ENCODE data around the gene GCLC.
"Not testable (repeated sequence)": the region's sequence is repeated elsewhere in the genome, so short reads cannot be mapped to it uniquely, and the experiment has no call there.

GCLC gene

DNA sequence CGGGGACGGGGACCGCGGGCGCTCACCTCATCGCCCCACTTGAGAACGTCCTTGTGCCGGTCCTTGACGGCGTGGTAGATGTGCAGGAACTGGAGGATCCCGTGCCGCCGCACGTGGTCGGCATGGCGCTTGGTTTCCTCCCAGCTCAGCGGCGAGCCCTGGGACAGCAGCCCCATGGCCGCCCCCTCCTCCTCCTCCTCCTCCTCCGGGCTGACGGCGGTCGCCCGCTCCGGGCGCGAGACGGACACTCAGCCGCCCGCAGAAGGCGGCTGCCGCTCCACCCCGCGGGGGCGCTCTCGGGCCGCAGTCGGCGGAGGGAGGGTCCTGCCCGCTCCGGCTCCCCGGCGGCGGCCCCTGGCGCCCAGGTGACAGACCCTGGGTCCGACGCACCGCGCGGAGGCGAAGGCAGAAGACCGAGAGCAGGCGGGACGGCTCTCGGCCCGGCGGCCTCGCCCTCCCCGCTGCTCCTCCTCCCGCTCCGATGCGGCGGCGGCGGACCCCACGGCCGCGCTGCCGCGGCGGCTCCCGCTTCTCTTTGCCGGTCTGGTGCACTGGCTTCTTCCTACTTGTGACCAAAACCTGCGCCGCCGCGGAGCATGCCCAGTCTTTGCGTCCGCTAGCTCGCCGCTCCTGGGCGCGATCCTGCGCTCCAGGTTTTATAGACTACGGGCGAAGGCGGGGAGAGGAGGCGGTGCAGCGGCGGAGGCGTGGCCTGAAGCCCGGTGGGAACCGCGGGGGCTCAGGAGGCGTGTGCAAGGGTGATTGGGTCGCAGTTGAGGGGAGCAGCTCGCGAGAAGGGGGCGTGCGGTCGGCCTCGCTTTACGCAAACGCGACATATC, at the start of gene GCLC:
TSS of gene GCLC (minus strand) at position 632 of the 839 bp plus-strand sequence. CDS start at position 176, 456 bp downstream.
- DNase-seq: peak; percentile 95

DNA sequence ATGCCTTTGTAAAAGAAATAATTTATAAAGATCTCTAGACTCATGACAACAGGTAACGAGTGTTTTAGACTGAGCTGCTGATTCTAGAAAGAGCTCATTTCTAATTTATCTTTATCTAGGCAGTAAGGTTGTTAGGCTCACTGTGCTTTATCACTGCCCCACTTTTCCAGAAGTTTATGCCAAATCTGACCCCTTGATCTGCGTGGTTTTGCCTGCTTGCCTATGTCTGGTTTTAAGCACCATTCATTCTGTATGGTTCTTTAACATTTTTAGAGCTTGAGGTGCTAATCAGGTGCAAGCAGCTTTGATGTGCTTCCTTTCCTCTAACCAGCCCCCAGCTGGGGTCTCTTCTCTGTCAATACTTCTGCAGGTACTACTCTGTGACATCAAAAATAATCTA, 49.7 kb upstream of the GCLC start:
- DNase-seq: no peak

DNA sequence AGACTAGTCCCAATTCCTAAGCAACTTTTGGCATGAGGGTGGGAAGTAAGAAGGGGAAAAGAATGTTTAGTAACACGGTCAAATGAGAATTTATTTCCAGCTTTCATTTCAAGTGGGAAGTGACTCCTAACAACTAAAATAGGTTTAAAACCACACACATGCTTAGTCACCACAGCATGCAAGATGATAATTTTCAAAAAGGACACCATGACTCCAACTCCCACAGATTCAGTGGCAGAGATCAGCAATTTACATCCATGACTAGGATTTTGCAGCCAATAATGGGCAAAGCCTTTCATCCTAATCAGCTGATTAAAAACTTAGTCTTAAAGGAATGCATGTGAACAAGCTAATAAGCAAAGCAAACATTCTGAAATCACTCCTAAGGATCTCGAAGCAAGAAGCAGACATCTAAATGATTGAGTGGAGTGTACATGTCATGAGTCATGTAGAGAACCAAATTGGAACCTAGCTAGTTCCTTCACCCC, 48.1 kb upstream of the GCLC start:
- DNase-seq: peak; percentile 91

DNA sequence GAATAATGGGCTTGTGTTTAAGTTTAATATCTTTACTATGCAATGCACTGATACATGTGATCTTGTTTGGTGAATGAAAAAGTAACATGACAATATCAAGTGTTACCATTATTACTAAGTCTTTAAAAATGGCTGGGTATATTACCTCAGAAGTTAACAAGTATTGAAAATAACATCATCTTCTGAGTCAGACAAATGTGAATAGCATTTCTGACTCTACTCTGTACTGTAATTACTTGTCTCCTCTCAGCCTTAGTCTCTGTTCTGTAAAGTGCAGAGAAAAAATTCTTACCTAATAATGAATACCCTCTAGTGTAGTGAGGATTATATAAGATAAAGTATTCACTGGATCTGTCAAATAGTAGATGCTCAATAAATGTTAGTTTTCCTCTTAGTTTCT, 47.0 kb upstream of the GCLC start:
- no peak for DNase-seq

DNA sequence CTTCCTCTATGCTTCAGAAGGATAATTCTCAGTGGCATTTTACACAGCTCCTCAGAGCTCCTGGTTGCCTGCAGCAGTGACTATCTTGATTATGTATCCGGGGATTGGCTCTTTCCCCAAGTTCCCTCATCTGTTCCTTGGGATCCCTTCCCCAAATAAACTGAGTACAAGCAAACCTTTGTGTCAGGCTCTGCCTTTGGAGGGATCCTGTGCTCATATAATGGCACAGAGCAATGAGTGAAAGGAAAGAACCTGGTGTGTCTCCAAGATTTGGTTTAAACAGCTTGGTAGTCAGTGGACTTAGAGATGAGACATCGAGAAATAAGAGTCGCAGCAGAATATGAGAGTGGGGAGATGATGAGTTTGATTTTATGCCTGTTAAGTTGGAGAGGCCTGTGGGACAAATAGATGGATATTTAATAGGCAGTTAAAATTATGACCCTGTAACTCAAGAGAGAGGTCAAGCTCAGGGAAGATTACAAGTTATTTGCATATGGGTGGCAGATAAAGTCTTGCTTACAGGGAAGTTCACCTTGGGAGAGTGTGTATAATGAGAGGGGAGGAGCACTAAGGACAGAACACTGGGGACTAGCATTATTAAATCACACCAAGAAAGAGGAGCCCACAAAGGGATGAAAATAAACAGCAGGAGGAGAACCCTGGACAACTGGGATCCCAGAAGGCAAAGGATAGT, 44.1 kb upstream of the GCLC start:
- no peak for DNase-seq

DNA sequence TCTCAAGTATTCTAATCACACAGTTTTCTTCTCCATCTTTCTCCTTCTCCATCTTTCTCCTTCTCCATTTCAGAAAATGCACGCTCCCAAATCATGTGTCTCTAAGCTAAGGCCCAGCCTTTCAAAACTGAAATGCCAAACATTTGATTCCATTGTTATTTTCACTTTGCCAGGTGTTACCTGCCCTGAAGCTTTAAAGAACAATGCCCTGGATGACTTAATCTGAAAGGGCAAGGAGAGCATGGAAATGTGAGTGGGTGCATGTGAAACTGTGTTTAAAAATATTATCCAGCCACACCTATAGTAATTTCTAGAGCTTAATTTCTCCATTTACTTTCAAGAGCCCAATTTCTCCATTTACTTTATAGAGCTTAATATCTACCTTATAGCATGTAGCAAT, 42.4 kb upstream of the GCLC start:
- DNase-seq: no peak

DNA sequence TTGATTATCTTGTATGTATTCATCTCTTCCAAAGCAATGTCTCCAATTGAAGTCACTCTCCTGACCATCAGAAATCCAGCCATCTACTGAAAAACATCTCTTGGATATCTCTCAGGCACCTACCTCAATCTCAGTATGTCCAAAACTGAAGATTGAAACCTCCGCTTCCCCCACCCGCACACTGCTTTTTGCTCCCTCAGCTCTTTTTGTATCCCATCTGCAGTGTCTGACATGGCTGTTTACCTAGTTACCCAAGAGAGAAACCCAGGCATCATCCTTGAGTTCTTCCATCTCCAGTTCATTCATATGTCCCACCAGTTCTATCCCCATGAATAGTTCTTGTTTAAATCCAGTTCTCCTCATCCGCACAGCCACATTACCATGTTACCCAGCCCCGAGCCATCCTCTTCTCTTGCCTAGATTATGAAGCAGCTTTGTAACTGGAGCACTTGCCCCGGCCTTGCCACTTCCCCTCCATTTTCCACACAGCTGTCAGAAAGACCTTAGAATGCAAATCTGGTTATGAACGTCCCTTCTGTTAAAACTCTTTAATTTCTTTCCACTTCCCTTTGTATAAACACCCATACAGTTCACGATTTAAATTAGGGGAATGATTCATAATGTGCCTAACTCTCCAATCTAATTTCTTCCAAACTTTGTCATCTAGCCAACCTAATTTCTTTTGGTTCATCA, 40.5 kb upstream of the GCLC start:
- no peak for DNase-seq

DNA sequence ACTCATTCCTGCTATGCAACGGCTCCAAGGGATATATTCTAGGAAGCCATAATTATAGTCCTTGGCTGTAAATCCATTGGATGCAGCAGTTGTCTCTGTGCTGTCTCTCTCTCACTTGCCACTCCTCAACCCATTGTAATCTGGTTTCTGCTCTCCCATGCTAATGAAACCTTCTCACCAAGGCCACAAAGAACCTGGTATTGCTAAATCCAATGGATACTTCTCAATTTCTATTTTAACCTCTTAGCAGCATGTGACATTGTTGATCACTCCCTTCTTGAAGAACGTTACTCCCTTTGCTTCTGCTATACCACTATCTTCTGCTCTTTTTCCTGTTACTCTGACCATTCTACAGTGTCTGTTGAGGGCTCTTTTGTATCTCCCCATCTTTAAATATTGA, 39.8 kb upstream of the GCLC start:
- no peak for DNase-seq

DNA sequence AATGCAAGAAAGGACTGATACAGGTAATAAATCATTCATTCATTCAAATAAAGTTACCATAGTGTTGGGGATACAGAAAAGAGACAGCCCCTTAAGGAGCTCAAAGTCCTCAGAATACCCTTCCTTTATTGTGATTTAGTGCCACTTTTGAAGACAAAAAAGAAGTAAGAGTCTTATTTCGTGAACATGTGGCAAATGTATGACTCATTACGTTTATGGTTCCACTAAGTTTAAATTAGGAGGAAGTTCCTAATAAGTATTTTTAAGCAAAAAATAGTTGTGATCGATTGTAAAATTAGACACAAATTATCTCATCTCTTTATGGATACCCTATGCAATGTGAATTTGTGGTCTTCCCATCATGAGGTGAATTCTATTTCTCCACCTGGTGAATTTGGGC, 38.5 kb upstream of the GCLC start:
- no peak for DNase-seq

DNA sequence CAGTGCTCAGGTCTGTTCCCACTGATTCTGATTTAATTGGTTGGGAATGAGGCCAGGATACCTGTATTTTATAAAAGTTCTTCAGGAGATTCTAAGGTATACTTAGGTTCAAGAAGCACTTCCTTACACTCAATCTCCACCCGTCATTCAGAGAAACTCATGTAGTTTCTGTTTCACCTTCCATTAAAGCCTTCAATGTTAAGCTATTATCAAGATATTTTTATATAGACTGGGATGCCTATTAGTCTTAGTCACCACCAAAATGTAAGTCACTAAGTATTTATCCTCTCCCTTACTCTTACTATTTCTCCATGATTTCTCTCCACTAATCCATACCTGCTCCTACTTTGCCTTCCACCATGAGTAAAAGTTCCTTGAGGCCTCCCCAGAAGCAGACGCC, 38.1 kb upstream of the GCLC start:
- peak; percentile 28 for DNase-seq

DNA sequence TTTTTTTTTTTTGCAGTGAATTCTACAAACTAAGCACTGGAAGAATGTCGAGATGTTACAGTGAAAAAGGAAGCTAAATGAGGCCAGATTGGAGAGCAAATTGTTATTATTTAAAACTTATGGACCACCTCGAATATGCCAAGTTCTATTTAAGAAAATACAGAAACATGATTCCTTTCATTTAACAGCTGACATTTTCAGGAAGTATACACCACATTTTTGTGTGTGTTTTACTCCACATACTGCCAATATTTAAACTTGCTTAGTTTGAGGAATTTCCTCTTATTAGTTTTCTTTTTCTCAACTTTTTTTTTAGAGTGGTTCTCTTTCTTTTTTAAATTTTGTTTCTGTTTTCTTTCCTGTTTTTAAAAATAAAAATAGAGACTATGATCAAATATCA, 37.0 kb upstream of the GCLC start:
- no peak for DNase-seq

DNA sequence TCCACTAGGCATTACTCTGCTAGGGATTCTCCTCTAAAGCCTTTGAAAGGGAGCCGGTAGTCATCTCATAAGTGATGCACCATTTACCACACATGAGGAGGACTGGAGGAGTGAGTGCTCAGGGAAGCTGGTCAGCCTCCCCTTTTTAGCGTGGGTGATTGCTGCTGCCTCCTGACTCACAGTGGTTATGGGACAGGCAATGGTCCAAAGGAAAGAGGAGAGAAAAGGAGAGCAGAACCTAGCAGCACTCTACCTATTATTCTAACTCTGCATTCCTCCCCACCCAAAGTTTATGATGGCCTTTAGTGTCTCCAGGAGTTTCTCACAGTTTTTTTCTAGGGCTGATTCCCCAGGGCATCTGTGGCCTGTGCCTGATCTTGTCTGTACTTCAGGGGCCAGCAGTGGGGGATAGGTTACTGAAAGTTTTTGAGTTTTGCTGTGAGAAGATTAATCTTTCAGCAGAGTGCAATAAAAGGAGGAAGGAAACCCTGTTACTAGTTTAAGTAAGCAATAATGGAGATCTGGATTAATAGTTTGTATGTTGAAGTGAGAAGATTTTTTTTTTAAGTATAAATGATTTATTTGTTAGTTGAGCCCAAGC, 36.4 kb upstream of the GCLC start:
- peak; percentile 70 for DNase-seq

DNA sequence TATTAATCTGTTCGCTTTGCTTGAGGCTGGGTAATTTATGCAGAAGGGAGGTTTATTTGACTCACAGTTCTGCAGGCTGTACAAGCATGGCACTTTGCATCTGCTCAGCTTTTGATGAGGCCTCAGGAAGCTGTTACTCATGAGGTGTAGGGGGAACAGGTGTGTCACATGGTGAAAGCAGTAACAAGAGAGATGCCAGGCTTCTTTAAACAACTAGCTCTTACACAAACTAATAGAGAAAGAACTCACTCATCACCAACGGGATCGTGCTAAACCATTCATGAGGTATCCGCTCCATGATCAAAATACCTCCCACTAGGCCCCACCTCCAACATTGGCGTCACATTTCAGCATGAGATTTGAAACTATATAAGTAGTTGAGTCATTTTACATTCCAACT, 34.4 kb upstream of the GCLC start:
- DNase-seq: peak; percentile 27

DNA sequence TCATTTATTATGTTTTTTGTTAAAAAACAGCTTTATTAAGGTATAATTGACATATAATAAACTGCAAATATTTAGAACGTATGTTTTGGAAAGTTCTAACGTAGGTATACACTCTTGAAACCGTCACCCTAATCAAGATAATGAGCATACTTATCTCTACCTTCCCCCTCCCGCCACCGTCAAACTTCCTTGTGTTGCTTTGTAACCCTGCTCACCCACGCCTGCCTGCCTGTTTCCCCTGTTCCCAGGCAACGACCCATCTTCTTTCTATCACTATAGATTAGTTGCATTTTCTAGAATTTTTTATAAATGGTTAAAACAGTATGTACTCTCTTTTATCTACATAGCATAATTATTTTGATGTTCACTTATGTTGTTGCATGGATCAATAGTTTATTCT, 33.5 kb upstream of the GCLC start:
- no peak for DNase-seq

DNA sequence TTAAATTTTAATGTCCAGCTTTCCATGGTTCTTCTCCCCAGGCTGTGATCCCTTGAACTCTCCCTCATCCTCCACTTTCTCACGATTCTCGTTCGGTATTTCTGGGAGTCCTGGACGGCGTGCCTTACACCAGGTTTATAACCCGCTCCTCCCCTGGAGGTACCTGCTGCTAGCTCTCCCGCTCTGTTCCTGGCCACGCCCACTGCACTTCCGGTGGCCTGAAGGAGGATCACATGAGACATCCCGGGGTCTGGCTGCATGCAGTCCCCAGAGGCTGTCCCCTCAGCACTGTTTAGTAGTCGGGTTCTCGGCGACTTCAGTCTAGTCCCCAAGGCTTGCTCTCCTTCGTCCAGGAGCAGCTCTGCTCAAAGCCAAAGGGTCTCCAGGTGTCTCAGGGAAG, 28.4 kb upstream of the GCLC start:
- no peak for DNase-seq

DNA sequence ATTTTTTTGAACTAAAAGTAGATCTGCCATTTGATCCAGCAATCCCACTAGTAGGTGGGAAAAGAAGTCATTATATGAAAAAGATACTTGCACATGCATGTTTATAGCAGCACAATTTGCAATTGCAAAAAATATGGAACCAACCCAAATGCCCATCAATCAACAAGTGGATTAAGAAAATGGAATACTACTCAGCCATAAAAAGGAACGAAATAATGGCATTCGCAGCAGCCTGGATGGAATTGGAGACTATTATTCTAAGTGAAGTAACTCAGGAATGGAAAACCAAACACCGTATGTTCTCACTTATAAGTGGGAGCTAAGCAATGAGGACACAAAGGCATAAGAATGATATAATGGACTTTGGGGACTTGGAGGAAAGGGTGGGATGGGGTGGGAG, 27.5 kb upstream of the GCLC start:
- DNase-seq: not testable (repeated sequence)

DNA sequence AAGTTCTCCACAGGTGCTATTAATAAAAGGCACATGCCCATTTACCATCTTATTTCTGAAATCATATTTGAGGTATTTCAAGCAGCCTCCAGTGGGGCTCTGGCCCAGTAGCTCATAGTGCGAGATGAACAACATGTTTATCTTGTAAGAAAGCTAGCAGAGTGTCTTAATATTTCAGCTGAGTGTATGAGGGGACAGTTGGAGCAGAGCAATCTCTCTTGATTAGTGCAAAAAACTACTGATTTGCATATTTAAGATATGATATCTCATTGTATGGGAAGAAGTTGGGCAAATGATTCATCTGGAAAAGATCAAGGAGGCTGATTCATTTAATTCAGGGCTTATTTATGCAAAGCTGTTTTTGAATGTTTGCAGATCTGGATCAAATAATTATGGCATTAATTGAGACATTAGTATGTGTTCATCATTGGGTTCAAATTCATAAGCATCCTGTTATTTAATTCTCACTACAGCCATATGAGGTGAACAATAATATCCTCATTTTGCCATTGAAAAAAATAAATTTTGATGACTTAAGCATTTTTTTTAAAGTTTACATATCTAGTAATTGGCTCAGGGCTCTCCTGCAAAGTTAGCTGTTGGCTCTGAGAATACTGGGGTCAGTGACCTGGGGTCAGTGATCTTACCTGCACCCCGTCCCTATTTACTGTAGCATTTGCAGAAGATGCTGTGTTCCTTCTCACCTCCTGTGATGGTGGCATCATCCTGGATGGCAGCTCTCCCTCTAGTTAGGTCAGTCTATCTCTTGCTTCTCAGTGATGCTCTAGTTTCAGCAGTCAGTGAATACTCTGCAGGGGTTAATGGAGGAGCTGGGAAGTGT, 24.1 kb upstream of the GCLC start:
- DNase-seq: no peak

DNA sequence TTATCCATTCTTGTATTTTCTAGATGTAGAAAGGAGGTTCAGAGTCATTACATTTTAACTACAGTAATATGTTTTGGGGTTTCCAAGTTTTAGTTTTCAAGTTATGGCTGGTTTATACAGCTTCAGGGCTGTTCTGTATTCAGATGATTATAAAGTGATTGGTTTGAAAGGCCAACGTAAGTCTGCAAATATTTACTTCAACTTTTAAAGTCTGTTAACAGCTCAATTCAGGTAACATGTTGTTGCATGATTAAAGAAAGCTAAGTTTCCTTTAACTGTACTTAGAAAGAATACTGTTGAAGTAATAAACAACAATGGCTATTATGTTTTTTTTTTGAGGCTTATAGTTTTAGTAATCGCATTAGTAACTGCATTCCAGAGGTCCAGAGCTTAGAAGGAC, 22.8 kb upstream of the GCLC start:
- DNase-seq: no peak

DNA sequence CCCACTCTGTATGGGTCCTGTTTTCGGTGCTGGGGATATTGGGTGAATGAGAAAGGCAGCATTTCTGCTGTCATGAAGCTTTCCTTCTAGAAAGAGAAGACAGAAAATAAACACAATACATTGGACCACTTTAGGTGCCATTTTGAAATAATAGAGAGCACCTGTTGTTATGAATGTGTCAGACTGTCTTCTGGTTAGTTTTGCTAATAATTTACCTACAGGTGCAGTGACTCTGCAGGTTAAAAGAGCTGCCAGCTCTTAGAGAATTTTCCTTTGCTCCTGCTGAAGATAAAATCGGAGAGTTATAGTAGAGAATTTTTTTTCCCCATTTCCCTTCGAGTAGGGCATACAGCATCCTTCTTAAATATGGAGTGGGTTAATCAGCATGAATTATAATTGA, 21.9 kb upstream of the GCLC start:
- DNase-seq: no peak

DNA sequence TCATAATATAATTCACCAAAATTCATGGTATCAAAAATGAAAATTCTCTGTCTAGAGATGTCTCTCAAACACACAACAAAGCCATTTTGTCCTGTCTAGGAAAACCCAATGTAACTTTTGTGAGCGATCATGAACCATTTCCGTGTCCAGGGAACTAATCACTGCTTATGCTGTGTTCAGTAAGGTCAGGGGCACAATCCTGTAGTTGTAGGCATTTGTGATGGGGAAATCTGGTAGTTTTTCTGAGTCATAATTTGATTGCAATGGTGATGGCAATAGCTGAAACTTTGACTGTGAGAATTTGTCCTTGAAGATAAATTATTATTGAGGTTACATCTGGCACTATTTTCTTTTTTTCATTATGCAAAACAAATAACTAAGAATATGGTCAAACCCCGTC, 21.0 kb upstream of the GCLC start:
- DNase-seq: no peak

DNA sequence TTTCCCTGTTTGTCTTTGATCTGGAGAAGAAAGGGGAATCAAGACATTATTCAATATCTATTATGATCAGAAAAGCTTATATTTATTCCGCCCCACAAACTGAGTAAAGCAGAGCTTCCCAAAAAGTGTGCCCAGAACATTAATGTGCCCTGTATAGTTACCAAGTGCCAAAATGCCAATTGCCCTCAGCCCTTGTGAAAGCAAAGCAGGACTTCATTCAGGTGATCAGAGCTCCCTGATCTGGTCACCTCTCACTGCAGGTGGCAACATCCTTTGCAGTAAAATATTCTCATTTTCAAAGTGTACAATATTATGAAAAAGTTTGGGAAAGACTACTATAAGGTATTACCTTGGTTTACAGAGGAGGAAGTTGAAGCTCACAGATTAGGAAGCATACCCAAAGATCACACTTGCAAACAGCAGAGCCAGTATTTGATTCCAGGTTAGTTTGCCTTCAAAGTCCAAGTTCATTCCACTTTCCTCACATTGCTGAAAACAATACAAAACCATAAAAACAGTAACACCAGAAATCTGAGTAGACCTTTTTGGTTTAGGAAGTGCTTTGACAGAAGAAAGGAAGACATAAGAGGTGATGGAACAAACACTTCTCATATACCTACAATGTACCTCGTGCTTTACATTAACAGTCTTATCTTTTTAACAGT, 19.6 kb upstream of the GCLC start:
- no peak for DNase-seq
